ENCODE results near the gene MT1A. TPM values are rescaled to one million over a fixed set of nuclear protein-coding genes. Genes with fewer than 3 reads are reported as not detected.
"Not testable (repeated sequence)": the region's sequence is repeated elsewhere in the genome, so short reads cannot be mapped to it uniquely, and the experiment has no call there.

Gene MT1A
- polyA plus RNA-seq, 4 donors = not detected

DNA sequence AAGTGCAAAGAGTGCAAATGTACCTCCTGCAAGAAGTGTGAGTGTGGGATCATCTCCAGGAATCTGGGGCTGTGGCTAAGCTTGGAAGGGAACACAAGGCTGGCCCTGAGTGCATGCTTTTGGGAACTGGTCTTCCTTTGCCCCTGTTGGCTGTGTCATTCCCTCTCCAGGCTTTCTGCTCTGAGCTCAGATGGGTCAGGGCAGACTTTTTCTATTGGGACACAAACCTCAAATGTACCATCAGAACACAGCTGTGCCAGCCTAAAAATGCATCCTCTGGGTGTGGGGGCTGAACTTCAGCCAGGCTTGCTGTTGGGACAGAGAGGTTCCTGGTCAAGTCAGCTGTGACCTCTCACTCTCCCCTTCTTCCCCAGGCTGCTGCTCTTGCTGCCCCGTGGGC is 14.1 kb downstream of the MT1A start:
- no peak for DNase-seq (ENCODE audit: low read depth in 4 of 4, low spot score in 3 of 4)

DNA sequence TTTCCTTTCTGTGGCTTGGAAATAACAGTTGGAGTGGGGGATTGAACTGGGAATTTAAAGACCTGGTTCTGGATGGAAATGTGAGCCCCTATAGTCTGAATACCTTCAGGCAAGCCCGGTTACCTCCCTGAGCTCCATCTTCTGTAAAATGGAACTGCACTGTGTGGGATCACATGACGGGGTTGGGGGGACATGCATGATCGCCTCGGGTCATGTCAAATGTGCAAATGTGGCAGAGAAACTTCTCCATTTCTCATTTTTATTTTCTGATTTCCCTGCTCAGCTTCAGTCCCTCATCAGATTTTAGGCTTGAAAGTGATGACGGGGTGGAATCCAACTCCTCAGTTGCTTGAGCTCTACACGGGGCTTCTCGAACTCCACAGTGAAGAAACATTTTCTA is 14.8 kb downstream of the MT1A start:
- no peak for DNase-seq (ENCODE audit: low read depth in 4 of 4, low spot score in 3 of 4)

GRCh38 chr16:56657555-56658326 is 19.3 kb downstream of the MT1A start, which contains the start of gene MT1F:
TSS of gene MT1F (plus strand) at chr16:56657959. CDS start at chr16:56658059, 100 bp downstream.
- peak in 1 of 4 donors; percentile 48 for DNase-seq (ENCODE audit: low read depth in 4 of 4, low spot score in 3 of 4)

DNA sequence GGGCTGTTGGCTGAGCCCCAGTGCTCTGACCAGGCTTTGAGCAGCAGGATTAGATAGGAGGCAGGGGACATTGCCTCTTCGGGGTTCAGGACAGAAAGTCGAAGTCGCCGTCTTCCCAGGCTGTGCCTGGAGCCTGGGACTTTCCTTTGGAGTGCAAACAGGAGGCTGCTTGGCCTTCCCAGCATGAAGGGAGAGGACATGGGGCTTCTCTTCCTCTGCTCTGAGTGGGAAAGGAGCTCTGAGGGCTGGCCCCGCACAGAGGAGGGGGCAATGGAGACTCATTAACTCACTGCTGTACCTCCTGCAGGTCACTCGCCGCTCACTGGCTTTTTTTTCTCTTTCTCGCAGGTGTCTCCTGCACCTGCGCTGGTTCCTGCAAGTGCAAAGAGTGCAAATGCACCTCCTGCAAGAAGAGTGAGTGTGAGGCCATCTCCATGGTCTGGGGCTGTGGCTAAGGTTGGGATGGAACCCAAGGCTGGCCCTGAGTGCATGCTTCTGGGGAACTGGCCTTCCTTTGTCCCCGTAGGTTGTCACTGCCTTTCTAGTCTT is 19.9 kb downstream of the MT1A start:
- DNase-seq (ENCODE audit: low read depth in 4 of 4, low spot score in 3 of 4) = no peak

DNA sequence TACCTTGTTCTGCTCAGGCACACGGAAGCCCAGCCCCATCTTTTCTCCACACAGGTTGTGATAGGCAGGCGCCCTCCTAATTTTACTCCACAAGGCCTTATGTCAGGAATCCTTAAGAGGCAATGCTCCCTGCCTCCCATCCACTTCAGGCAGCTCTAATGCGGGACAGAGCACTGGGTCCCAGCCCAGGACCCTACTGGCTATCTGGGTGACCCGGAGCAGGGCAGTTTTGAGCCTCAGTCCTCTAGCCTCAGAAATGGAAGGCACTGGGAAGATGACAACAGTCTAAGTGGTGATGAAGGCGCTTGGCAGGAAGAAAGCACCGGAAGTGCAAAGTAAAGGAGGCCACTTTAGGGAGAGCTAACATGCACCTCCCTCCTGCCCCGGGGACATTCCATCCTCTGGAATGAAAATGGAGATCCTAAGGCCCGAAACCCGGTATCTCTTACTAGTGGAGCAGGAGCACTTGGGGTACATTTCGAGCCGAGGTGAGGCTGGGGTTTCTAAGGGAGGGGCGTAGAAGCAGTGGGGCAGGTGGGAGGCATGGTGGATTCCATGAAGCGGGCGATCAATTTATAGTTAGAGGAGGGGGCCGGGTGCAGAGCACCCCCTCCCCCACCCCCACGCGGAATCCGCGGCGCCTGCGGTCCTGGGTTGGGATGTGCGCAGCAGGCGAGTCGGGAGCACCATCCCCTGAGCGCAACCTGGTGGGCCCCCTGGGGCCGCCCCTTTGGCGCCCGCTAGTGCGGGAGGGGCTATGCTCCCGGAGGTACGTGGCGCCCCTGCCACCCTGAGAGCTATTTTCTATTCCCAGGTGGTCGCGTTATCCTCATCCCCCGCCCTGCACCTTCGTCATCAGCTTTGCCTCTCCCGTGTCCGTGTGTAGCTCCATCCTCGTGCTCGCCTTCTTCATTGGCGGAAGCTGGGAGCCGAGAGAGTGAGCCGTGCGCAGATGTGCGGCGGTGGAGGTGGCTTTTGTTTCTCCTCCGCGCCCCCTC is 24.2 kb downstream of the MT1A start:
- no peak for DNase-seq (ENCODE audit: low read depth in 4 of 4, low spot score in 3 of 4)

GRCh38 chr16:56664506-56664905 is 26.0 kb downstream of the MT1A start:
- no peak for DNase-seq (ENCODE audit: low read depth in 4 of 4, low spot score in 3 of 4)

DNA sequence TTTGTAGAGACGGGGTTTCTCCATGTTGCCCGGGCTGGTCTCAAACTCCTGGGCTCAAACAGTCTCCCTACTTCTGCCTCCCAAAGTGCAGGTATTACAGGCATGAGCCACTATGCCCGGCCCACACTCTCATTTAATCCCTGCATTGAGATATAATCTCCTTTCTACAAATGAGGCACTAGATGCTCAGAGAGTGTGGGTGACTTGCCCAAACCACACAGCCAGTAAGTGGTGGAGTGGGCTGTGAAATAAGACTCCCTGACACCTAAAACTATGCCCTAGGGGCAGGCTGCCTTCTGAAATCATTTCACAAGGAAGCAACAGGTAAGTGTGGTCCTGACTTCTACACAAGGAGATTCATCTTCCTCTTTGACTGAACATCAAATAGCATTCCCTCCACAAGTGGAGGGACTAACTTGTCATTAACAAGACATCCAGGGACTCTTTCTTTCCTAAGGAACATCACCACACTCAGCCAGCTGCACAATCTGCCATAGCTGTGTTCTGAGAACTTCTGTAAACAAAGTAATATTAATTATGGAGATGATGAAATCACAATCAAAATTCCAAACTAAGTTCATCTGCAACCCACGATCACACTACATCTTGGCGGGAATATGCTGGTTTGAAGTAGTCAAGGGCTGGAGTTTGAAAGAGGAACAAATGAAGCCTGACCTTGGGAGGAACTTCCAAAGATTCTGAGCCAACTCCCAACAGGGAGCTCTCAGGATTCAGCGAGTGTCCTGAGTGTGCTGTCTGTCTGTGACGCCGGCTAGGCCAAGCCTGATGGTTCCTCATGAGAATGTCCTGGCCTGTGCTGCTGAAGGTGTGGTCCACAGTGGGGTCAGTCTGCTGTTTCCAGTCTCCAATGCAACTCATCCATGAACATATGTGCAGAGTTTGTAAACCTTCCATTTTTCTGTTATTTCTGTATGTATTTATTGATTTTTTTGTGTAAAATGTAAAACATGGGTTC is 27.1 kb downstream of the MT1A start:
- not testable (repeated sequence) for DNase-seq (ENCODE audit: low read depth in 4 of 4, low spot score in 3 of 4)

DNA sequence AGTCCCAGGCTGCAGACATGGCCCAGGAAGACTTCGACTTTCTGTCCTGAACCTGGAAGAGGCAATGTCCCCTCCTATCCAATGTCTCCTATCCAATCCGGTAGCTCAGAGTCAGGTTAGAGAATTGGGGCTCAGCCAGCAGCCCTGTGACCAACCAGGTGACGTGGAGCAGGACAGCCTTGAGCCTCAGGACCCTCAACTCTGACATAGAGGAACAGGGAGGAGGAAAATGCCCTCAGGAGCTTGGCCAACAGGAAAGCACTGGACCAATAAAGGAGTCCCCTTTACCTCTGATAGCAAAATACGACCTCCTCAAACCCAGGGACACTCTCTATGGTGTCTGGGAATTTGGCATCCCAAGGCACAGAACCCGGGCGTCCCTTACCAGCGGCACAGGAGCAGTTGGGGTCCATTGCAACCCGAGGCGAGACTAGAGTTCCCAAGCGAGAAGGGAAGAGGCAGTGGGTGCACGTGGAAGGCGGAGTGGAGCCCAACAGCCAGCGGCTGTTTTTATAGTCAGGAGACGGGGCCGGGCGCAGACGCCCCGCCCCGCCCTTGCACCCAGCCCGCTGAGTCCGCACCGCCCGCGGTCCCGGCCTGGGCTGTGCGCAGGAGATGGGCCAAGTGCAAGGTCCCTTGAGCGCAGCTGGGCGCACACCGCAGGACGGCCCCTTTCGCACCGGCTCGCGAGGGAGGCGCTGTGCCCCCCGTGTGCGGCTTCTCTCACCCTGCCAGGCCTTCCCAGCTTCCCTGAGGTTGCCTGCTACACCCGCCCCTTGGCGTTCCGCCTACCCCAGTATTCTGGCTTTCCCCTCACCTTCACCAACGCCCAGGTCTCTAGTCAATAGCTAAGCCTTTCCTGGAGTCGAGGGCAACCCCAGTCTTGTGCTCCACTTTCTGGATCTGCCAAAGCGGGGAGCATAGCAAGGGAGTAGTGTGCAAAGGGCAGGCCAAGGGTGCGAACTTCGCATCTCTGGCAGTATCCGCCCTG is 29.4 kb downstream of the MT1A start, which contains the start of gene MT1G:
Gene MT1G (minus strand): TSS at position 485 of the 991 bp plus-strand sequence. CDS start 72 bp downstream, at position 413.
- no peak for DNase-seq (ENCODE audit: low read depth in 4 of 4, low spot score in 3 of 4)

- DNase-seq (ENCODE audit: low read depth in 4 of 4, low spot score in 3 of 4) = no peak
Measured at GRCh38 chr16:56669005-56669839, 30.8 kb downstream of the MT1A start, which contains the start of gene MT1H. TSS of gene MT1H (plus strand) at chr16:56669814. CDS start at chr16:56669885, 71 bp downstream.

DNA sequence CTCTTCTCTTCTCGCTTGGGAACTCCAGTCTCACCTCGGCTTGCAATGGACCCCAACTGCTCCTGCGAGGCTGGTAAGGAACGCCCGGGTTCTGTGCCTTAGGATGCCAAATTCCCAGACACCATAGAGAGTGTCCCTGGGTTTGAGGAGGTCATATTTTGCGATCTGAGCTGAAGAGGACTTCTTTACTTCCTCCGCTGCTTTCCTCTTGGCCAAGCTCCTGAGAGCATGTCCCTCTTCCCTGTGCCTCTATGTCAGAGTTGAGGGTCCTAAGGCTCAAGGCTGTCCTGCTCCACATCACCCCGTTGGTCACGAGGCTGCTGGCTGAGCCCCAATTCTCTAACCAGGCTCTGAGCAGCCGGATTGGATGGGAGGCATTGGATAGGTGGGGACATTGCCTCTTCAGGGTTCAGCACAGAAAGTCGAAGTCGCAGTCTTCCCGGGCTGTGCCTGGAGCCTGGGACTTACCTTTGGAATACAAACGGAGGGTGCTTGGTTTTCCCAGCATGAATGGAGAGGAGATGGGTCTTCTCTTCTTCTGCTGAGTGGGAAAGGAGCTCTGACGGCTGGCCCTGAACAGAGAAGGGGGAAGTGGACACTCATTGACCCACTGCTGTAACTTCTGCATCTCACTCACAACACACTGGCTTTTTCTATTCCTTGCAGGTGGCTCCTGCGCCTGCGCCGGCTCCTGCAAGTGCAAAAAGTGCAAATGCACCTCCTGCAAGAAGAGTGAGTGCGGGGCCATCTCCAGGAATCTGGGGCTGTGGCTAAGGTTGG is 31.6 kb downstream of the MT1A start:
- DNase-seq (ENCODE audit: low read depth in 4 of 4, low spot score in 3 of 4) = no peak

DNA sequence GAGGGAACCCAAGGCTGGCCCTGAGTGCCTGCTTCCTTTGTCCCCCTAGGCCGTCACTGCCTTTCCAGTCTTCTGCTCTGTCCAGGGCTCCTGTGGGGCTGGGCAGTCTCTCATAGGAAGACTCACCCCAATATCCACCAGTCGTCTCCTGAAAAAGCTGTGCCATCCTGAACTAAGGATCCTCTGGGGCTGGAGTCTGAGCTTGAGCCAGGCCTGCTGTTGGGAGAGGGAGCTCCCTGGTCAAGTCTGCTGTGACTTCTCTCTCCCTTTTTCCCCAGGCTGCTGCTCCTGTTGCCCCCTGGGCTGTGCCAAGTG is 32.1 kb downstream of the MT1A start:
- DNase-seq (ENCODE audit: low read depth in 4 of 4, low spot score in 3 of 4) = no peak

GRCh38 chr16:56671691-56672090 is 33.2 kb downstream of the MT1A start:
- not testable (repeated sequence) for DNase-seq (ENCODE audit: low read depth in 4 of 4, low spot score in 3 of 4)

GRCh38 chr16:56672171-56672570 is 33.7 kb downstream of the MT1A start:
- not testable (repeated sequence) for DNase-seq (ENCODE audit: low read depth in 4 of 4, low spot score in 3 of 4)

DNA sequence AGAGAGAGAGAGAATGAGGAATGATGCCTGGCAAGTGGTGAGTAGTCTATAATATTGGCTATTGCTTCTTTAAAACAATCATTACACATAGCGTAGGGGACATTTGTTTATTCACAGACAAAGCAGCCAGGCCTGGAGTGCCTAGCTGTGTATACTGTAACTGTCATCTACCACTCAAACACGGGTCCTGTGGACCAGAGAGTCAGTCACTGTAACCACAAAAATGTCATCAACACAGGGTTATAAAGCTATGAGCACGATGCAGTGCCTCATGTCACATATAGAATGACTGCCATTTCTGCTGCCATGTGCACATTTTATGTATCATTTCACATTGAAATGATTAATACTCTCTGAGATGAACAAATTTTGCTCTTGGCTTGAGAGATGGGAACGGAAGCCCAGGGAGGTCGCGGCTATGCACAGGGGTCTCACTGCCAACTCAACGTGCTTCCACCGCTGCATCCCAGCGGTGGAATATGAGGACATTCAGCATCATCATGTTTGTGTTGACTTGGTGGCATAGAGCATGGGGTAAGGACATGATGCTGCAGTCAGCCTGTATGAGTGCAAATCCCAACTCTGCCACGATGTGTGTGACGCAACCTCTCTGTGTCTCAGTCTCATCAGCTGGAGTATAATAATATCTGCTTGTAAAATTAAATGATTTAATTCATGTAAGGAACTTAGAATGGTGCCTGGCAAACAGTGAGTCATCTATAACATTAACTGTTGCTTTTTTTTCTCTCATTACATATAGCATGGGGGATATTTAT is 34.5 kb downstream of the MT1A start:
- no peak for DNase-seq (ENCODE audit: low read depth in 4 of 4, low spot score in 3 of 4)

DNA sequence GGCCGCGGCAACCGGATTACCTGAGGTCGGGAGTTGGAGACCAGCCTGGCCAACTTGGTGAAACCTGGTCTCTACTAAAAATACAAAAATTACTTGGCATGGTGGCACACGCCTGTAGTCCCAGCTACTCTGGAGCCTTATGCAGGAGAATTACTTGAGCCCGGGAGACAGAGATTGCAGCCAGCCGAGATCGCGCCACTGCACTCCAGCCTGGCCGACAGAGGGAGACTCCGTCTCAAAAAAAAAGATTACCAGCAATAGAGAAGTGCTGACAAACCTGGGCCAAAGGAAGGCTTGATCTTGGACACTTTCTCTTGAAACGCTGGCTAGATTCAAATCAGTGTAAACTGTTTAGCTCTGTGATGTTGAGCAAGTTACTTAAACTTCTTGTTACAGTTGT is 35.5 kb downstream of the MT1A start:
- no peak for DNase-seq (ENCODE audit: low read depth in 4 of 4, low spot score in 3 of 4)

DNA sequence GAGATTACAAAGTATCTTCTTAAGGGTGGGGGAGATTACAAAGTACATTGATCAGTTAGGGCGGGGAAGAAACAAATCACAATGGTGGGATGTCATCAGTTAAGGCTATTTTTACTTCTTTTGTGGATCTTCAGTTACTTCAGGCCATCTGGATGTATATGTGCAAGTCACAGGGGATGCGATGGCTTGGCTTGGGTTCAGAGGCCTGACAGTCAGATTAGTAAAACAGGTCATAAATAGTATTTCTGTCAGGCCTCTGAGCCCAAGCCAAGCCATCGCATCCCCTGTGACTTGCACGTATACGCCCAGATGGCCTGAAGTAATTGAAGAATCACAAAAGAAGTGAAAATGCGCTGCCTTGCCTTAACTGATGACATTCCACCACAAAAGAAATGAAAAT is 36.1 kb downstream of the MT1A start:
- DNase-seq (ENCODE audit: low read depth in 4 of 4, low spot score in 3 of 4) = not testable (repeated sequence)

Measured in left renal pelvis (tissue), 4 donors.